Keratinocyte (primary cell): ENCODE results near the gene PRKCE.

Source experiments
- CTCF ChIP-seq, 3 experiments: IDR thresholded peaks in 1 of 3; conservative IDR thresholded peaks in 1 of 3; optimal IDR thresholded peaks in 1 of 3; 2 replicates in 2 of 3; 3 replicates in 1 of 3; pipeline versions ENCODE3 to v1.5.1; 2011; ENCODE audit warnings: low read length in 3 of 3, mild to moderate bottlenecking in 3 of 3, moderate library complexity in 2 of 3, control low read depth in 1 of 3, inconsistent platforms in 1 of 3; ENCODE audit not compliant: insufficient read depth in 2 of 3; ENCODE audit errors: extremely low read depth in 1 of 3
- EZH2 ChIP-seq: IDR thresholded peaks from one replicate; pipeline ENCODE4 v1.6.1; 2012; ENCODE audit warnings: inconsistent platforms, mild to moderate bottlenecking, low read length, moderate library complexity

DNA sequence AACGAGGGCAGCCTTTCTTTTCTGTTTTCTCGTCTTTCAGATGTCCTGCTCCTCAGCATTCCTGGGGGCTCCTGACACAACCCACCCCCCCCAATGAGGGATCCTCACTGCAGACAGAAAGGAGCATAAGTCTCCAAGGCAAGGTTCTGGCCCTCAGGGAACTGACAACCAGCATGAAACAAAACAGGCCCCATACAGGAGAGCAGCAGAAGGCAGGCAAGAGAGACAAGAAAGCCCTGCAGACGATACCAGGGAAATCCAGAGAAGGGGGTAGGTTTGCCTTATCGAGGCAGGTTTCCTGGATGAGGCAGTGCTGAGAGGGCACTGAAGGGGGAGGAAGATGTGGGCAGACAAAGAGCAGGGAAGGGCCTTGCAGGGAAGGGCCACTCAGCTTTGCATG lies 541.9 kb downstream of the PRKCE start:
- TF ChIP-seq CTCF (optimal IDR thresholded peaks at IDR 0.05 in 1 of 3, IDR thresholded peaks at IDR 0.05 in 1 of 3, conservative IDR thresholded peaks at IDR 0.05 in 1 of 3; ENCODE audit: extremely low read depth in 1 of 3, insufficient read depth in 2 of 3, low read length in 3 of 3) (no peak), EZH2 (no peak)
